Thyroid gland (tissue), 4 donors: ENCODE data around the gene TMEM167A.

Source experiments
- POLR2A ChIP-seq, 2 donors: fragments of 450-650 bp; IDR thresholded peaks; one replicate each; pipeline ENCODE4 v1.6.1; 2017; ENCODE audit warnings: antibody characterized with exemption in 2 of 2, mild to moderate bottlenecking in 2 of 2, moderate library complexity in 1 of 2
- TF ChIP-seq, protein P1 (sequence below), 6 experiments: fragments of 200-600 bp in 3 of 6; fragments of 450-650 bp in 3 of 6; sonication (generic) in 3 of 6; IDR thresholded peaks; one replicate each; pipeline ENCODE4 v1.5.1; 2016 to 2019; ENCODE audit warnings: antibody characterized with exemption in 6 of 6, mild to moderate bottlenecking in 2 of 6, inconsistent platforms in 1 of 6, moderate library complexity in 1 of 6

DNA sequence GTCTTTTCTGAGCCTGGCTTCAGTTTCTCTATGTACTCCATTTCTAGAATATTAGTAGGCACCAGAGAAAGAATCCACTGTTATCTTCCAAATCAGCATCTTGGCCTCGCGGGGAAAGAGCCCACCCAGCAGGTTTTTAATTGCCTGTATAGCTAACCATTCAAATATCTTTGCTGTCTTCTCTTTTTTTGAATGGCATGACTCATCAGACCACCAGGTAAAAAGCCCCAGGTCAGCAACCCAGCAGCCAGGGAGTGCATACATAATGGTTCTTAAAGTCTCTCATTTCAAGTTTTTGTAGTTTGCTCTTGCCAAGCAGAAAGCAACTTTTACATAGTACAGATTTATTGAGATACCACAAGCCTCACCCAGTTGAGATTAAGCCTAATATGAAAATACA lies 50.7 kb downstream of the TMEM167A start:
- TF ChIP-seq, protein P1, sequence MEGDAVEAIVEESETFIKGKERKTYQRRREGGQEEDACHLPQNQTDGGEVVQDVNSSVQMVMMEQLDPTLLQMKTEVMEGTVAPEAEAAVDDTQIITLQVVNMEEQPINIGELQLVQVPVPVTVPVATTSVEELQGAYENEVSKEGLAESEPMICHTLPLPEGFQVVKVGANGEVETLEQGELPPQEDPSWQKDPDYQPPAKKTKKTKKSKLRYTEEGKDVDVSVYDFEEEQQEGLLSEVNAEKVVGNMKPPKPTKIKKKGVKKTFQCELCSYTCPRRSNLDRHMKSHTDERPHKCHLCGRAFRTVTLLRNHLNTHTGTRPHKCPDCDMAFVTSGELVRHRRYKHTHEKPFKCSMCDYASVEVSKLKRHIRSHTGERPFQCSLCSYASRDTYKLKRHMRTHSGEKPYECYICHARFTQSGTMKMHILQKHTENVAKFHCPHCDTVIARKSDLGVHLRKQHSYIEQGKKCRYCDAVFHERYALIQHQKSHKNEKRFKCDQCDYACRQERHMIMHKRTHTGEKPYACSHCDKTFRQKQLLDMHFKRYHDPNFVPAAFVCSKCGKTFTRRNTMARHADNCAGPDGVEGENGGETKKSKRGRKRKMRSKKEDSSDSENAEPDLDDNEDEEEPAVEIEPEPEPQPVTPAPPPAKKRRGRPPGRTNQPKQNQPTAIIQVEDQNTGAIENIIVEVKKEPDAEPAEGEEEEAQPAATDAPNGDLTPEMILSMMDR (IDR thresholded peaks at IDR 0.05): no peak
- TF ChIP-seq POLR2A (IDR thresholded peaks at IDR 0.05): no peak
